Peyer's patch (tissue), 4 donors: ENCODE data around the gene ALKBH6.

ENCODE experiments used
- CTCF ChIP-seq, 6 experiments: fragments of 450-650 bp in 4 of 6; fragments of 200-600 bp in 2 of 6; sonication (generic) in 1 of 6; IDR thresholded peaks; one replicate each; pipeline ENCODE4 v1.5.1; 2017 to 2019; ENCODE audit warnings: antibody characterized with exemption in 6 of 6, mild to moderate bottlenecking in 3 of 6, moderate library complexity in 1 of 6
- POLR2A ChIP-seq, 2 donors: fragments of 450-650 bp; IDR thresholded peaks; one replicate each; pipeline ENCODE4 v1.5.1; 2017; ENCODE audit warnings: antibody characterized with exemption in 2 of 2, mild to moderate bottlenecking in 2 of 2, moderate library complexity in 2 of 2

GRCh38 chr19:36031308-36031707, 17.3 kb upstream of the ALKBH6 start:
- TF ChIP-seq CTCF (IDR thresholded peaks at IDR 0.05): no peak
- TF ChIP-seq POLR2A (IDR thresholded peaks at IDR 0.05): no peak
